KOPT-K1 (cell line): ENCODE measurements around the gene CHRNE.
"Not testable (repeated sequence)": the region's sequence is repeated elsewhere in the genome, so short reads cannot be mapped to it uniquely, and the experiment has no call there.

Experiments used
- H3K27ac ChIP-seq: fragments of 200-600 bp; sonication (generic); 2 replicates; pipeline ENCODE4 v1.5.1; 2016; ENCODE audit warnings: antibody characterized with exemption, mild to moderate bottlenecking, low read depth, low read length; ENCODE audit not compliant: poor library complexity, severe bottlenecking
- H3K36me3 ChIP-seq: fragments of 200-600 bp; sonication (generic); 2 replicates; pipeline ENCODE4 v1.5.1; 2017; ENCODE audit warnings: antibody characterized with exemption, mild to moderate bottlenecking, low read length, moderate library complexity; ENCODE audit not compliant: insufficient read depth
- H3K9me3 ChIP-seq: fragments of 200-600 bp; sonication (generic); 2 replicates; pipeline ENCODE4 v1.5.1; 2017; ENCODE audit warnings: antibody characterized with exemption, low read length, mild to moderate bottlenecking; ENCODE audit not compliant: insufficient read depth, poor library complexity, severe bottlenecking

Gene CHRNE

DNA sequence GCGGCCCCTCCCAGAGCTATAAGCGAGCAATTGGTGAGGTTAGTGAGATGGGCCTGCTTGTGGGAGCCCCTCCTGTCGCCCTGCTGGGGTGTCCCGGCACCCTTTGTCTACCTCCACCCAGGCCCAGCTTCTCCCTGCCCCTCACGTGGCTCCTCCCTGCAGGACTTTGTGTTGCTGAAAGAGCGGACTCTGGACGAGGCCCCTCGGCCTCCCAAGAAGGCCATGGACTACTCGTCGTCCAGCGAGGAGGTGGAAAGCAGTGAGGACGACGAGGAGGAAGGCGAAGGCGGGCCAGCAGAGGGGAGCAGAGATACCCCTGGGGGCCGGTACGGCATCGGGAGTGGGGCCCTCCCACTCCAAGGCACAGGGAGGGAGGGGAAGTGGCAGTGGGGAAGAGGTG lies 9.6 kb downstream of the CHRNE start:
- H3K9me3 ChIP-seq: no peaks in the 10 kb centered on the region
- peaks cover 50% of the 10 kb centered on the region; the same call in 1 of the 2 replicates for H3K36me3 ChIP-seq
- H3K27ac ChIP-seq: no peak overlapping the region

DNA sequence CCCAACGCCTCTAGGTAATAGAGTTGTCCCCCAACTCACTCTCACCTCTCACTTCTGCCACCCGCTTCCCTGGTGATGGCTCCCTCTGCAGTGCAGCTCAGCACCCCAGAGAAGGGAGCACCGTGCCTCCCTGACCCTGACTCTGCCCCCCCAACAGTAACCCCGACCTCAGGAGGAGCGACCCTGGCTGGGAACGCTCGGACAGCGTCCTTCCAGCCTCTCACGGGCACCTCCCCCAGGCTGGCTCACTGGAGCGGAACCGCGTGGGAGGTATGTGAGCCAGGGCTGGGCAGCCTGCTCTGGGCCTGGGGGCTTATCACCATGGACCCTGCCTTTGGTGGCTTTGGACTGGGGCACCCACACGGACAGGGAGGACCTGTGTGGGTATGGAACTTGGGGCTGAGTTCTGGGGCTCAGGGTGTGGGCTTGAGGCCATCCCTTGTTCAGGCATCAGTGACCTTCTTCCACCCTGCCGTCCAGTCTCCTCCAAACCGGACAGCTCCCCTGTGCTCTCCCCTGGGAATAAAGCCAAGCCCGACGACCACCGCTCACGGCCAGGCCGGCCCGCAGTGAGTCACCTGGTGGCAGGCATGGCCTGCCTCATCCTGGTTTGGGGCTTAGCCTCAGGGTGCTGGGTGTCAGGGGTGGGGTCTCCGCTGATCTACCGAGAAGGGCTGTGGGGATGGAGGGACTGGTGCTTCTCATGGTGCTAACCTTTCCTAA lies 10.2 kb downstream of the CHRNE start:
- Histone ChIP-seq H3K9me3 (no peaks in the 10 kb centered on the region), H3K36me3 (peaks cover 54% of the 10 kb centered on the region; the same call in 1 of the 2 replicates), H3K27ac (no peak overlapping the region)

DNA sequence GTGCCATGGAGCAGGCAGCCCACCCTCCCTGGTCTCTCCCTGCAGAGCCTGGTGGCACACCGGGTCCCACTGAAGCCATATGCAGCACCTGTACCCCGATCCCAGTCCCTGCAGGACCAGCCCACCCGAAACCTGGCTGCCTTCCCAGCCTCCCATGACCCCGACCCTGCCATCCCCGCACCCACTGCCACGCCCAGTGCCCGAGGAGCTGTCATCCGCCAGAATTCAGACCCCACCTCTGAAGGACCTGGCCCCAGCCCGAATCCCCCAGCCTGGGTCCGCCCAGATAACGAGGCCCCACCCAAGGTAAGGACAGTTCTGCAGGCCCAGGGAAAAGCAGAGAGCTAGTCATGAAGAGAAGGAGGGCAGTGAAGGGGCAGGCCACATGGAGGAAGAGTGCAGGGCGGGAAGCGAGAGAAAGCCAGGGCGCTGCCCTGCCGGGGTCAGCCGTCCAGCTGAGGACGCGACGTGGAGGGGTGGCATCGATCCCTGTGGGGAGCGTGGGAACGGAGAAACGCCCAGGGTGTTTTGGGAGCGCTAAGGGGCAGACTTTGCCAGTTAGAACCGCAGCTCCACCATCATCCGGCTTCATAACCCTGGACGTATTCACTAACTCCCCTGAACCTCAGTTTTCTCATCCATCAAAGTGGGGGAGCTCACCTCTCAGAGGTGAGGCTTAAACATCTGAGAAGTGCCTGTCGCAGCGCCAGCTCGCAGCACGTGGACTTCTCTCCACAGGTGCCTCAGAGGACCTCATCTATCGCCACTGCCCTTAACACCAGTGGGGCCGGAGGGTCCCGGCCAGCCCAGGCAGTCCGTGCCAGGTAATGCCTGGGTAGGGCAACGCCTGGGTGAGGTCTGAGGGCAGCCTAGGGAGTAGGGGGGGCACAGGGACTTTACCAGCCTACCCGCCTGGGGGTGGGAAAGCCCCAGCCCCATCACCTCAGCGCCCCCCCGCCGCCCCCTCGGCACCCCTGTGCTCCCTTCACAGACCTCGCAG lies 11.2 kb downstream of the CHRNE start:
- peaks cover 64% of the 10 kb centered on the region; the same call in 1 of the 2 replicates for H3K36me3 ChIP-seq

DNA sequence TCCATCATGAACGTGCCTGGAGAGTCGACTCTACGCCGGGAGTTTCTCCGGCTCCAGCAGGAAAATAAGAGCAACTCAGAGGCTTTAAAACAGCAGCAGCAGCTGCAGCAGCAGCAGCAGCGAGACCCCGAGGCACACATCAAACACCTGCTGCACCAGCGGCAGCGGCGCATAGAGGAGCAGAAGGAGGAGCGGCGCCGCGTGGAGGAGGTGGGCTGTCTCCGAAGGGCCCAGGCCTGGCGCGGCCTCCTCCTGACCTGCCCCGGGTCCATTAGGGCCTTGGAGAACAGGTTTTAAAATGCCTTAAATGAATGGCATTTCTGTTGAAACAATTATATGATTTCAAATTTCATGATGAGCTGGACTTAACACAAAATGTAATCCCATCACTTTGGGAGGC lies 15.3 kb downstream of the CHRNE start:
- Histone ChIP-seq H3K36me3 (peaks cover 74% of the 10 kb centered on the region; the same call in 1 of the 2 replicates), H3K27ac (no peak overlapping the region), H3K9me3 (no peaks in the 10 kb centered on the region)

More for the DNA sequence above, 11.2 kb downstream of the CHRNE start:
- H3K27ac ChIP-seq: no peak overlapping the region
- no peaks in the 10 kb centered on the region for H3K9me3 ChIP-seq

DNA sequence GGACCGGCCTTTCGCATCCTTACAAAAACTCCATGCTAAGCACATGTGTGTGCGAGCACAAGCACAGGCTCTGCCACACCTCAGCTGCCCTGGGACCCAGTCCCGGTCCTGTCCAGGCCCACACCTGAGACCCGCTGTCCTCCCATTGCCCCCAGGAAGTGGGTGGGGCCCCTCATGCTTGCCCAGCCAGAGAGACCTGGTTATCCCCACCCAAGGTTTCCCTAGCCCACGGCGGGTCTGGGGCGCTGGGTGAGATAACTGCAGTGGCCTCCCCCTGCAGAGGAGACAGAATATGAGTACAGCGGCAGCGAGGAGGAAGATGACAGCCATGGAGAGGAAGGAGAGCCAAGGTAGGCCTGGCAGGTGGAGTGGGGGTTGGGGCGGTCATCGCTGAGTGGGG lies 16.1 kb downstream of the CHRNE start:
- Histone ChIP-seq H3K36me3 (peaks cover 72% of the 10 kb centered on the region; the same call in 1 of the 2 replicates), H3K27ac (no peak overlapping the region)

DNA sequence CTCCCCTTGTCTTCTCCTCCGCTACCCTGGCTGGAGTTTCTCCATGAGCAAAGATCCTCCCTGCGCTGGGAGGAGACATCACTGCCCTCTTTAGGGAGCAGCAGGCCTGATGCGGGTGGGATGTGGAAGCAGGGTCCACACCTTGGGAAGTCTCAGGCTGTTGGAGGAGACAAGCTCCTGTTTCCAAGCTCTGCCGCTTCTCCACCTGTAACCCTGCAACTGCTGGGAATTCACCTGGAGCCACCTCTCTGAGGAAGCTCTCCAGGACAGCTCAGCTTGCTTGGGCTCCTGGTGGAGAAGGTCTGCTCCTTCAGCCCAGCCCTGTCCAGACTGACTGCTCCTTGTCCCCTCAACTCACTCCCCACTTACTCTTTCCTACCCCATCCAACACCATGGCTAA lies 18.4 kb downstream of the CHRNE start:
- peaks cover 53% of the 10 kb centered on the region; the same call in 1 of the 2 replicates for H3K36me3 ChIP-seq
- no peak overlapping the region for H3K27ac ChIP-seq

More for the DNA sequence above, 16.1 kb downstream of the CHRNE start:
- no peaks in the 10 kb centered on the region for H3K9me3 ChIP-seq

DNA sequence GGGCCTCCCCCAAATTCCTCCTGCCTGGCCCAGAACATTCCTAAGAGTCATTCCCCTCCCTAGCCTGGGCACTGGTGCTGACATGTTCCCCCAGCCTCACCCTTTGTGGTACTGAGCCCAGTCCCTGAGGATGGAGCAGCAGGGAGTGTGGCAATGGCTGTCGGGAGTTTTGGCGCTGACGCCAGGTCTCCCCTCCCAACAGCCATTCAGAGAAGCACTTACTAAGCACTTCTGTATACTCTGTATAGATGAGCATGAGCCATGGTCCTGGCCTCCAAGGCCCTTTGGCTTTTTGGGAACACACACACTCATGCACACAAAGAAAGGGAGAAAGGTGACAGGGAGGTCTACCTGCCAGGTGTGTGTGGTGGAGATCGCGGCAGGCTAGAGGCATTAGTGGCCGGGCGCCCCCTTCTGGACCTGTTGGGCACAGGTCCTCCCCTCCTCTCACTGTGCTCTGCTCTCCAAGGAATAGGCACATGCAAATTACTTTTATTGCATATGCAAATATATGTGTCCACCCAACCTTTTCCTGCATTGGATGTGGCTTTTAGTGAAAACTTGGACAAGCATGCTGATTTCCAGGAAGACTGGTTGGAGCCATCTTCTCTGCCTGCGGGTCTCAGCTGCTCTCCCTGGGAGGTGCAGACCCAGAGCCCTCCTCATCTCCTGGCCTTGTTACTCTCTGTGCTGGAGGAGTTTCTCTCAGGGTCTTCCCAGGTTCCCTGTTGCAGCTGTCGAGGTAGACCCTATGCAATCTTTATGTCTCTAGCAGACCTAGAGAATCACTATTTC lies 20.9 kb downstream of the CHRNE start:
- Histone ChIP-seq H3K27ac (no peak overlapping the region), H3K36me3 (peaks cover 45% of the 10 kb centered on the region; the same call in 1 of the 2 replicates), H3K9me3 (no peaks in the 10 kb centered on the region)

More for the DNA sequence above, 18.4 kb downstream of the CHRNE start:
- no peaks in the 10 kb centered on the region for H3K9me3 ChIP-seq

DNA sequence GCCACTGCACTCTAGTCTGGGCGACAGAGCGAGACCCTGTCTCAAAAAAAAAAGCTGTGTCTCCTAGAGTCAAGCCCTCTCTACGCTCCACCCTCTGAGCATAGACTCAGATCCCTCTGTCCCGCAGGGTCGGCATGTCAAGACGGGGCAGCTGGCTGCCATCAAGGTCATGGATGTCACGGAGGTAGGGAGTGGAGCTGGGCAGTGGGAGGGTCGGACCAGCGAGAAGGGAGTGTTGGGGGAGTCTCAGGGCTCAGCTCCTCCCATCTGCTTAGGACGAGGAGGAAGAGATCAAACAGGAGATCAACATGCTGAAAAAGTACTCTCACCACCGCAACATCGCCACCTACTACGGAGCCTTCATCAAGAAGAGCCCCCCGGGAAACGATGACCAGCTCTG lies 22.0 kb downstream of the CHRNE start:
- H3K9me3 ChIP-seq: no peaks in the 10 kb centered on the region
- H3K36me3 ChIP-seq: peaks cover 34% of the 10 kb centered on the region; the same call in 1 of the 2 replicates
- no peak overlapping the region for H3K27ac ChIP-seq

DNA sequence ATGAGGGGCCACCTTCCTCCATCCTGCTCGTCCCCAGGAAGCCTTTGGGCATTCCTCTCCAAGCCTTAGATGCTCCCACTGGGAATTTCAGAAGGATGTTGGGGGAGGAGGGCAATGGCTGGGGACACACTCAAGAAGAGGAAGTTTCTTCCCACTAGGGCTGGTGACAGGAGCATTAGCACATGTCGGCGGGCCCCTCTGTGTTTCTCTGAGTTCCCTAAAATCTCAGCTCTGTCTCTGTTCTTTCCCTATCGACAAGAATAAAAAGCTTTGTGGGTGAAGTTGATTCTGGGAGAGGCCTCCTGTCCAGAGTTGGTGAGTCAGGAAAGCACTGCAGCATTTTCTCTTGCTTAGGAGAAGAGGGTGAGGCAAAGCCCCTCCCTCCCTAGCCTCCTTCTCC lies 23.3 kb downstream of the CHRNE start:
- Histone ChIP-seq H3K27ac (no peak overlapping the region), H3K9me3 (no peaks in the 10 kb centered on the region), H3K36me3 (peaks cover 21% of the 10 kb centered on the region; the same call in 1 of the 2 replicates)

DNA sequence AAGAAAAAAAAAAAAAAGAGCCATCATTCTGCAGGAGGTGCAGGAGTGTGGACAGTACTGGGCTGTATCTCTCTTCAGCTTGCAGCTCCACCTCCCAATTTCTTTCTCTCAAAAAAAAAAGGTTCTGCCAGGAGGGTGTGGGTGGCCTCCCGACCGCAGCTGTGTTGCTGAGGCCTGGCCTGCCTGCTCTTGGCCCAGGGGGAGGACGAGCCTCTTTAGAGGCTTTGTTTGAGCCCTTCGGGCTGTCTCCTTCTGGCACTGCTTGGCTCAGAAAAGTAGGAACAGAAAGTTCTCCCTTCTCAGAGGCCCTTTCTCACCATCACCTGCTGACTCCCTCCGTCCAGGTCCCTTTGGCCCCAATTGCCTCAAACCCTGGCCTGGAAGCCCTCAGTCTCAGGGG lies 25.8 kb downstream of the CHRNE start:
- Histone ChIP-seq H3K36me3 (peaks cover 9% of the 10 kb centered on the region; the same call in 1 of the 2 replicates), H3K27ac (no peak overlapping the region), H3K9me3 (no peaks in the 10 kb centered on the region)

DNA sequence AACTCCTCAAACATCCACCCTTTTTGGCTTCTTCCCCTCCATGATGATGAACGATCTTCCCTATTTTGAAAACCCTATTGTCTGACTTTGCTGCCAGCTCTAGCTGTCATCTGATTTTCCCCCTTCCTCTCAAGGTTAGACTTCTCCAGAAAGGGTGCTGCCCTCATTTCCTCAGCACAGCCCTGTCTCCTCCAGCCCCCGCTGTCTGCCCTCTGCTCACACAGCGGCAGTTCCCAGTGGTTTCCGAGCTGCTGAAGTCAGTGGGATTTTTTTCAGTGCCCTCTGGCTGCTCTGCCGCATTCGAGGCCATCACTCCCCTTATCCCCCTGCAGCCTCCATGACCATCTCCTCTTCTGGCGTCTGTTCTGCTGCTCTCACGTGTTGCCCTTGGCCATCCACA lies 30.1 kb downstream of the CHRNE start:
- Histone ChIP-seq H3K9me3 (no peaks in the 10 kb centered on the region), H3K27ac (no peak overlapping the region), H3K36me3 (no peaks in the 10 kb centered on the region)

DNA sequence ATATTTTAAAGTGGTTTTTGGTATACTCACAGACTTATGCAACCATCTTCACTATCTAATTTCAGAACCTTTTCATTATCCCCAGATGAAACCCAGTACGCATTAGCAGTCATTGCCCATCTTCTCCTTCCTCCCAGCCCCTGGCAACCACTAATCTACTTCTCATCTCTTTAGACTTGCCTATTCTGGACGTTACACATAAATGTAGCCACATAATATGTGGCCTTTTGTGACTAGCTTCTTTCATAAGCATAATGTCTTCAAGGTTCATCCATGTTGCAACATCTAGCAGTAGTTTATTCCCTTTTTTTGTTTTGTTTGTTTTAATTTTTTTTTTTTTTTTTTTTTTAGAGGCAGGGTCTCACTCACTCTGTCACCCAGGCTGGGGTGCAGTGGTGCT lies 32.0 kb downstream of the CHRNE start:
- no peak overlapping the region for H3K27ac ChIP-seq
- H3K36me3 ChIP-seq: no peaks in the 10 kb centered on the region
- no peaks in the 10 kb centered on the region for H3K9me3 ChIP-seq

DNA sequence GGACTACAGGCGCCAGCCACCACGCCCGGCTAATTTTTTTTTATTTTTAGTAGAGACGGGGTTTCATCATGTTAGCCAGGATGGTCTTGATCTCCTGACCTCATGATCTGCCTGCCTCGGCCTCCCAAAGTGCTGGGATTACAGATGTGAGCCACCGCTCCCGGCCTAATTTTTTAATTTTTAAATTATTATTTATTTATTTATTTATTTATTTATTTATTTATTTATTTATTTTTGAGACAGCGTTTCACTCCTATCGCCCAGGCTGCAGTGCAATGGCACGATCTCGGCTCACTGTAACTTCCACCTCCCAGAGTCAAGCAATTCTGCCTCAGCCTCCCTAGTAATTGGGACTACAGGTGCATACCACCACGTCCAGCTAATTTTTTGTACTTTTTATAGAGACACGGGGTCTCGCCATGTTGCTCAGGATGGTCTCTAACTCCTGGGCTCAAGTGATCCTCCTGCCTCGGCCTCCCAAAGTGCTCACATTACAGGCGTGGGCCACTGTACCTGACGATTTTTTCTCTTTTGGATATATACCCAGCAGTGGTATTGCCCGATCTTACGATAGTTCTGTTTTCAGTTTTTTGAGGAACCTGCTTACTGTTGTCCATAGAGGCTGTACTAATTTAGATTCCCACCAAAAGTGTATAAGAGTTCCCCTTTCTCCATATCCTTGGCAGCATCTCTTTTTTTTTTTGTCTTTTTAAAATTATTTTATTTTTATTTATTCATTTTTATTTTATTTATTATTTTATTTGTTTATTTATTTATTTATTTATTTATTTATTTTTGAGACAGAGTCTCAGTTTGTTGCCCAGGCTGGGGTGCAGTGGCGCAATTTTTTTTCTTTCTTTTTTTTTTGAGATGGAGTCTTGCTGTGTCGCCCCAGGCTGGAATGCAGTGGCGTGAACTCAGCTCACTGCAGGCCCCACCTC lies 33.6 kb downstream of the CHRNE start:
- H3K27ac ChIP-seq, H3K9me3 ChIP-seq, H3K36me3 ChIP-seq: not testable (repeated sequence)

DNA sequence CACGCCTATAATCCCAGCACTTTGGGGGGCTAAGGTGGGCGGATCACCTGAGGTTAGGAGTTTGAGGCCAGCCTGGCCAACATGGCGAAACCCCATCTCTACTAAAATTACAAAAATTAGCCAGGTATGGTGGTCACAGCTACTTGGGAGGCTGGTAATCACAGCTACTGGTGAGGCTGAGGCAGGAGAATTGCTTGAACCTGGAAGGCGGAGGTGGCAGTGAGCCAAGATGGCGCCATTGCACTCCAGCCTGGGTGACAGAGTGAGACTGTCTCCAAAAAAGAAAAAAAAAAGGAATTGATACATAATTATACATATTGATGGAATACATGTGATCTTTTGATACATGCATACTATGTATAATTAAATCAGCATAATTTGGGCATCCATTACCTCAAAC lies 35.4 kb downstream of the CHRNE start:
- H3K9me3 ChIP-seq, H3K36me3 ChIP-seq: not testable (repeated sequence)

More for the DNA sequence above, 35.4 kb downstream of the CHRNE start:
- H3K27ac ChIP-seq: not testable (repeated sequence)
